Measurements from ENCODE around the gene NFIA.
A peak's percentile ranks its signal among the peaks of the same experiment; 100 is the strongest.

The NFIA gene

GRCh38 chr1:61322769-61323168, 240.4 kb downstream of the NFIA start:
- H3K36me3 Mint-ChIP-seq (ENCODE audit: low read depth), result no peaks in the 10 kb centered on the region
- no peak overlapping the region for H3K27ac Mint-ChIP-seq
- H3K27me3 Mint-ChIP-seq (ENCODE audit: low read depth), result peaks cover 6% of the 10 kb centered on the region
- H3K9me3 Mint-ChIP-seq, result no peaks in the 10 kb centered on the region
- no peak for DNase-seq (ENCODE audit: low spot score)
- H3K4me3 Mint-ChIP-seq, result no peak overlapping the region
- peaks cover 20% of the 10 kb centered on the region for H3K4me1 Mint-ChIP-seq (ENCODE audit: low read depth)

DNA sequence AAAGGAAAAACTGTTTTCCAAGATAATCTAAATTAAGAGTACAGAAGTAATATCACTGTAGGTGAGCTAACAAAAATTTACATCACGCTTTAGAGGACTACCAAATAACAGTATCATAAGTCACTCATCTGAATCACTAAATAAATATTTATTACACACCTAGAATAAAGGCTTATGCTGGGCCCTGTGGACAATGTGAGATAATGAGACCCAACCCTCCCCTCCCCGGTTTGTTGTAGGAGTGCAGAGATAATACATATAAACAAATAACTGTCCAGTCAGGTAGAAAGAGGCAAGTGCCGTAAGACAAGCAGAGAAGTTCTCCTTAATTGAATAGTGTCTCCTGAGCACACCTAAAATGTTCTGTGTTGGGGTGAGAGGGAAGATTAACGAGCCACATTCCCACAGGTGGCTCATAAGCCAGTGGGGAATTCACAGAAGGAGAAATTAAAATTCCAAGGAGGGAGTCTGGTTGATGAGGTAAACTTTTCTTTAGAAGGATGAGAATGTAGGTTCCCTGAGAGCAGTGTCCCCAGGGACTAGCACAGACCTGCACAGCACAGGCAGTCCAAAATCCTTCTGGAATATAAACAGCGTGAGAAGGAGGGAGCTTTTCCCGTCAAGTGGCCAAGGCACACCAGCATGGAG, 241.4 kb downstream of the NFIA start:
- H3K27ac Mint-ChIP-seq, result no peak overlapping the region
- peaks cover 16% of the 10 kb centered on the region for H3K4me1 Mint-ChIP-seq (ENCODE audit: low read depth)
- no peak overlapping the region for H3K4me3 Mint-ChIP-seq
- H3K27me3 Mint-ChIP-seq (ENCODE audit: low read depth), result peaks cover 6% of the 10 kb centered on the region
- no peaks in the 10 kb centered on the region for H3K9me3 Mint-ChIP-seq
- no peaks in the 10 kb centered on the region for H3K36me3 Mint-ChIP-seq (ENCODE audit: low read depth)
- DNase-seq (ENCODE audit: low spot score), result no peak

DNA sequence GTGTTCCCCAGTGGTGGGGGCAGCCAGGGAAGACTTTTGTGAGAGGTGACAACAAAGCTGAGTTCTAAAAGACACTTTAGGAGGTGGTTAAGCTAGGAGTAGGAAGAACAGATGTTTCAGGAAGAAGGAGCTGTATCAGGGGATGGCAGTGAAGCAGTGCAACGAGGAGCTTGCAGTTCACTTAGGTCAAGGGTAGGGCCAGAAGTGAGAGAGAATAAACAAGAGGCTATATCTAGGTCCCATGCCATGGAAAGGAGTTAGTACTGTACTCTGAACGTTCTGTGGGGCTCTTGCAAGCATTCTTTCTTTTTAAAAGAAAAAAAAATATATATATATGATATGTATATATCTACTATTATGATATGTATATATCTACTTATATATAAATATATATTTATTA, 244.4 kb downstream of the NFIA start:
- H3K9me3 Mint-ChIP-seq, result no peaks in the 10 kb centered on the region
- no peak overlapping the region for H3K27ac Mint-ChIP-seq
- peaks cover 7% of the 10 kb centered on the region for H3K4me1 Mint-ChIP-seq (ENCODE audit: low read depth)

DNA sequence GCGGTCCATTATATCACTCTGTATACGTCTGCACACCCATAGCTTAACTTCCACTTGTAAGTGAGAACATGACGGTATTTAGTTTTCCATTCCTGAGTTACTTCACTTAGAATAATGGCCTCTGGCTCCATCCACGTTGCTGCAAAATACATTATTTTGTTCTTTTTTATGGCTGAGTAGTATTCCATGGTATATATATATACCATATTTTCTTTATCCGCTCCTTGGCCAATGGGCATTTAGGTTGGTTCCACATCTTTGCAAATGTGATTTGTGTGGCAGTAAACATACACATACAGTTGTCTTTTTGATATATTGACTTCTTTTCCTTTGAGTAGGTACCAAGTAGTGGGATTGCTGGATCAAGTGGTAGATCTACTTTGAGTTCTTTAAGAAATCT, 245.1 kb downstream of the NFIA start:
- no peaks in the 10 kb centered on the region for H3K36me3 Mint-ChIP-seq (ENCODE audit: low read depth)
- peaks cover 9% of the 10 kb centered on the region for H3K27me3 Mint-ChIP-seq (ENCODE audit: low read depth)
- H3K4me1 Mint-ChIP-seq (ENCODE audit: low read depth), result peaks cover 11% of the 10 kb centered on the region
- no peak for DNase-seq (ENCODE audit: low spot score)
- no peak overlapping the region for H3K27ac Mint-ChIP-seq
- no peak overlapping the region for H3K4me3 Mint-ChIP-seq
- no peaks in the 10 kb centered on the region for H3K9me3 Mint-ChIP-seq

More for the DNA sequence above, 244.4 kb downstream of the NFIA start:
- Mint-ChIP-seq H3K4me3 (no peak overlapping the region), H3K27me3 (ENCODE audit: low read depth) (peaks cover 11% of the 10 kb centered on the region), H3K36me3 (ENCODE audit: low read depth) (no peaks in the 10 kb centered on the region)
- DNase-seq (ENCODE audit: low spot score), result no peak

GRCh38 chr1:61329556-61329955, 247.2 kb downstream of the NFIA start:
- no peaks in the 10 kb centered on the region for H3K36me3 Mint-ChIP-seq (ENCODE audit: low read depth)
- peaks cover 12% of the 10 kb centered on the region for H3K4me1 Mint-ChIP-seq (ENCODE audit: low read depth)
- peaks cover 12% of the 10 kb centered on the region for H3K27me3 Mint-ChIP-seq (ENCODE audit: low read depth)
- no peaks in the 10 kb centered on the region for H3K9me3 Mint-ChIP-seq
- no peak overlapping the region for H3K4me3 Mint-ChIP-seq
- no peak overlapping the region for H3K27ac Mint-ChIP-seq
- DNase-seq (ENCODE audit: low spot score), result no peak

DNA sequence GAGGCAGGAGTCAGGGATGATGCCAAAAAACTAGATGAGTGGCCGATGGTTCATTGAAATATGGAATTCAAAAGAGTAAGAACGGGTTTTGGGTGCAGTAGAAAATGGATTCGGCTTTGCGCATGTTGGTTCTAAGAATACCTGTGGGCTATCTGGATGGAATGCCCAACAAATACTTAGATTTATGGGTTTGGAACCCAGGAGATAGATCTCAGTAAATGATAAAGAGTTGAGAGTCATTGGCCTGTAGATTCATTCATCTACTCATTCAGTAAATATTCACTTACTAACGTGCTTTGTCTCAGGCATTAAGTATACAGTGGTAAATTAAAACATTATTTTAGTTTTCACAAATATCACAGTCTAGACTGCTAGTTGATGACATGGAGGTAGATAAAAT, 247.7 kb downstream of the NFIA start:
- Mint-ChIP-seq H3K27ac (no peak overlapping the region), H3K4me1 (ENCODE audit: low read depth) (peaks cover 12% of the 10 kb centered on the region), H3K27me3 (ENCODE audit: low read depth) (peaks cover 12% of the 10 kb centered on the region)

GRCh38 chr1:61330571-61330970, 248.2 kb downstream of the NFIA start:
- DNase-seq (ENCODE audit: low spot score), result no peak
- Mint-ChIP-seq H3K4me1 (ENCODE audit: low read depth) (peaks cover 10% of the 10 kb centered on the region), H3K27ac (no peak overlapping the region), H3K27me3 (ENCODE audit: low read depth) (peaks cover 15% of the 10 kb centered on the region), H3K4me3 (no peak overlapping the region), H3K36me3 (ENCODE audit: low read depth) (no peaks in the 10 kb centered on the region), H3K9me3 (no peaks in the 10 kb centered on the region)

More for the DNA sequence above, 247.7 kb downstream of the NFIA start:
- no peaks in the 10 kb centered on the region for H3K36me3 Mint-ChIP-seq (ENCODE audit: low read depth)
- H3K9me3 Mint-ChIP-seq, result no peaks in the 10 kb centered on the region
- DNase-seq (ENCODE audit: low spot score), result no peak
- H3K4me3 Mint-ChIP-seq, result no peak overlapping the region

- H3K36me3 Mint-ChIP-seq (ENCODE audit: low read depth), result no peaks in the 10 kb centered on the region
- peaks cover 10% of the 10 kb centered on the region for H3K4me1 Mint-ChIP-seq (ENCODE audit: low read depth)
- H3K4me3 Mint-ChIP-seq, result no peak overlapping the region
- H3K27ac Mint-ChIP-seq, result no peak overlapping the region
- peaks cover 24% of the 10 kb centered on the region for H3K27me3 Mint-ChIP-seq (ENCODE audit: low read depth)
- peak; percentile 59 for DNase-seq (ENCODE audit: low spot score)
- no peaks in the 10 kb centered on the region for H3K9me3 Mint-ChIP-seq
Measured at GRCh38 chr1:61332196-61332753, 249.9 kb downstream of the NFIA start.

DNA sequence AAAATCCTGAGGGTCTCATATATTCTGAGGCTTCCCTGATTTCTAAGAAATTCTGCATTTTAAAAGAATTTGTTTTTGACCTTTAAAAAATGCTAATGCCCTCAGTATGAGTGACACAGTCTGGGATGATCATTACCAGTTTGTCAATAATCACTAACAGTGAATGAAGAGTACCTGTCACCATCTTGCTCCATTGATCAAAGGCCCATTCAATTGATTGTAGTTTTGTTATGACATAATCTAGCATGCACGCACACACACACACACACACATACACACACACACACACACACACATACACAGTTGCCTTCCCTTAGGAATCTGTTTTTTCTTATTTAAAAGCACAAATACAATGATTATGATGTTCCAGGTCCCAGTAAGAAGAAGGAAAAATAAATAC, 250.4 kb downstream of the NFIA start:
- Mint-ChIP-seq H3K36me3 (ENCODE audit: low read depth) (no peaks in the 10 kb centered on the region), H3K4me1 (ENCODE audit: low read depth) (peaks cover 10% of the 10 kb centered on the region), H3K27ac (no peak overlapping the region), H3K9me3 (no peaks in the 10 kb centered on the region), H3K27me3 (ENCODE audit: low read depth) (peaks cover 26% of the 10 kb centered on the region), H3K4me3 (no peak overlapping the region)
- no peak for DNase-seq (ENCODE audit: low spot score)

DNA sequence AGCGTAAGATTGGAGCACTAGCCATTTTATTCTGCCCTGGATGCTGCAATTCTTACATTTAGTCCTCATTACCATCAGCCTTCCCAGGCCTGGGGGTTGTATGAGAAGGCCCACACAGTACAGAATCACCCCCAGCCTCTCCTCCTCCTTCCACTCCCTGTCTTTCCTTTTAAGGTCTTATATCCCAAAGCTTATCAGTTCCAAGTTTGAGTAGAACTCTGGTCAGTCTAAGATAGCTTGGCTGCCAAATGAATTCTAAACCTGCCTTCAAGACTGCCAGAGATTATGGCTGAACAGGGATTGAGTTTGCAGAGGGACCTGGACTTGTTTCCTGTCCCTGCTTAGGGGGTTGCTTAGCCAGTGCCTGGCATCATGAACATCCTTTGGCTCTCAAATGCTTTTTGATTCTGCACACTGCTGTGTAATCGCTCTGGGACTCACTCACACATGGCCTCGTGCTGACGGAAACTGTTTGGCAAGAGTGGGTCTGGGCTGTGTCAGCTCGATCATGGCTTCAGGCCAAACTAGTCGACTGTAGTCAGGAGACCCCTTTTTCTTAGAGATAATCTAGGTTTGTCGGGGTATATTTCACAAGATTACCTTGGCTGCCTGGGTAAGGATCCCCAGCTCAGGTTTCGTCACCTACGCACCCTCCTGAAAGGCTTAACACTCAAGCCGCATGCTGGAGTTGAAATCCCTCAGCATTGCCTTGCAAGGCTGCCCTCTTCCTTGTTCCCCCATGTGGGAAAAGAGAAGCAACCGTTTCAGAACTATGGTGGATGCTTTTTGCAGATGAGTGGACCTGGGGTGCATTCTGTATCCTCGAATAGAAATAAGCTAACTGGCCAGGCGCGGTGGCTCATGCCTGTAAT, 252.6 kb downstream of the NFIA start:
- H3K4me1 Mint-ChIP-seq (ENCODE audit: low read depth), result peaks cover 10% of the 10 kb centered on the region
- DNase-seq (ENCODE audit: low spot score), result no peak
- H3K27me3 Mint-ChIP-seq (ENCODE audit: low read depth), result peaks cover 29% of the 10 kb centered on the region
- H3K27ac Mint-ChIP-seq, result no peak overlapping the region
- no peak overlapping the region for H3K4me3 Mint-ChIP-seq
- no peaks in the 10 kb centered on the region for H3K36me3 Mint-ChIP-seq (ENCODE audit: low read depth)
- no peaks in the 10 kb centered on the region for H3K9me3 Mint-ChIP-seq

GRCh38 chr1:61337037-61337436, 254.7 kb downstream of the NFIA start:
- DNase-seq (ENCODE audit: low spot score), result no peak
- H3K27ac Mint-ChIP-seq, result no peak overlapping the region
- H3K9me3 Mint-ChIP-seq, result no peaks in the 10 kb centered on the region
- no peak overlapping the region for H3K4me3 Mint-ChIP-seq
- H3K27me3 Mint-ChIP-seq (ENCODE audit: low read depth), result peaks cover 34% of the 10 kb centered on the region
- no peaks in the 10 kb centered on the region for H3K36me3 Mint-ChIP-seq (ENCODE audit: low read depth)
- H3K4me1 Mint-ChIP-seq (ENCODE audit: low read depth), result peaks cover 5% of the 10 kb centered on the region

DNA sequence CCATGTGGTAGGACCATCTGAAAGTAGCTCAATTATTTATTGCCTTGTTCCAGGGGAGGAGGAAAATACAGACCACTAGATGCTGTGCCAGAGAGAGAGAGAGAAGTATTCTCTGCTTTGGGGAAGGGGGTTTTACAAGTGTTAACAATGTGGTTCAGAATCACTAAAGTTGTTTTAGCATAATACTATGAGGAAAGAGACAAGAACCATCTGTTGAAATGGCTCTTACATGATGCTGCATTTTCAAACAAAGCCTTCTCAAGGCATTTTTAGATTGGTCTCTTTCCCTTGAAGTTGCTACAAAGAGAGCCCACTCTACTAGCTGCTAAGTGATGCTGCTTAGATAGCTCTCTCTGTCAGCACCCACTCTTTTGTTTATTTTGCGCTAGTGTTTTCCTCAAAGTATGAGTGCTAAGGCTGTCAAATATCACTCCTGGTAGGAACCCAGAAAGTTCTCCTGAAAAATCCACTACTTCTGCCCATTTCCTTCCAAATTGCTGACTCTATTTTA, 255.1 kb downstream of the NFIA start:
- Mint-ChIP-seq H3K27me3 (ENCODE audit: low read depth) (peaks cover 34% of the 10 kb centered on the region), H3K9me3 (no peaks in the 10 kb centered on the region), H3K4me3 (no peak overlapping the region), H3K27ac (no peak overlapping the region), H3K36me3 (ENCODE audit: low read depth) (no peaks in the 10 kb centered on the region), H3K4me1 (ENCODE audit: low read depth) (peaks cover under 1% of the 10 kb centered on the region)
- no peak for DNase-seq (ENCODE audit: low spot score)

- Mint-ChIP-seq H3K36me3 (ENCODE audit: low read depth) (no peaks in the 10 kb centered on the region), H3K27ac (no peak overlapping the region), H3K27me3 (ENCODE audit: low read depth) (peaks cover 34% of the 10 kb centered on the region), H3K4me1 (ENCODE audit: low read depth) (no peaks in the 10 kb centered on the region), H3K4me3 (no peak overlapping the region), H3K9me3 (no peaks in the 10 kb centered on the region)
- no peak for DNase-seq (ENCODE audit: low spot score)
Measured at GRCh38 chr1:61337981-61338848, 255.9 kb downstream of the NFIA start.
